GM12864 (cell line): ENCODE data around the gene SLC7A9.
"Not testable (repeated sequence)": the region's sequence is repeated elsewhere in the genome, so short reads cannot be mapped to it uniquely, and the experiment has no call there.

ENCODE experiments used
- DNase-seq: peaks from one replicate; pipeline ENCODE4 v3.0.0-alpha.2; 2011; ENCODE audit warnings: low read depth
- H3K4me3 ChIP-seq: 2 replicates; pipeline ENCODE4 v1.5.1; 2011; ENCODE audit warnings: mild to moderate bottlenecking, low read depth, low read length, control low read depth
- TF ChIP-seq, protein P1 (sequence below): IDR thresholded peaks from 2 replicates; pipeline ENCODE4 v1.5.1; 2011; ENCODE audit warnings: low read depth, mild to moderate bottlenecking, moderate library complexity, low read length, control low read depth, inconsistent platforms; ENCODE audit errors: missing control alignments

SLC7A9 gene

DNA sequence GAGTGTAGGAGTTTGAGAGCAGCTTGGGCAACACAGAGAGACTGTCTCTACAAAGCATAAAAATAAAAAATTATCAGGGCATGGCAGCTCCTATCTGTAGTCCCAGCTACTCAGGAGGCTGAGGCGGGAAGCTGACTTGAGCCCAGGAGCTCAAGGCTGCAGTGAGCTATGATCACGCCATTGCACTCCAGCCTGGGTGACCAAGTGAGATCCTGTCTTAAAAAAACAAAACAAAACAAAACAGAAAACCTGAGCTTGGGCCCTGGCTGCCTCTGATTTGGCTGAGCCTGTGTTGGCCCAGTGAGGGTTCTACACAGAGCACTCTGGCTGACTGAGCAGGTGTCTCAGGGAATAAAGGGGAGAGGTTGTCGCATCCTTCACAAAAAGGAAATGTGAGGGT lies 8.0 kb downstream of the SLC7A9 start:
- TF ChIP-seq, protein P1, sequence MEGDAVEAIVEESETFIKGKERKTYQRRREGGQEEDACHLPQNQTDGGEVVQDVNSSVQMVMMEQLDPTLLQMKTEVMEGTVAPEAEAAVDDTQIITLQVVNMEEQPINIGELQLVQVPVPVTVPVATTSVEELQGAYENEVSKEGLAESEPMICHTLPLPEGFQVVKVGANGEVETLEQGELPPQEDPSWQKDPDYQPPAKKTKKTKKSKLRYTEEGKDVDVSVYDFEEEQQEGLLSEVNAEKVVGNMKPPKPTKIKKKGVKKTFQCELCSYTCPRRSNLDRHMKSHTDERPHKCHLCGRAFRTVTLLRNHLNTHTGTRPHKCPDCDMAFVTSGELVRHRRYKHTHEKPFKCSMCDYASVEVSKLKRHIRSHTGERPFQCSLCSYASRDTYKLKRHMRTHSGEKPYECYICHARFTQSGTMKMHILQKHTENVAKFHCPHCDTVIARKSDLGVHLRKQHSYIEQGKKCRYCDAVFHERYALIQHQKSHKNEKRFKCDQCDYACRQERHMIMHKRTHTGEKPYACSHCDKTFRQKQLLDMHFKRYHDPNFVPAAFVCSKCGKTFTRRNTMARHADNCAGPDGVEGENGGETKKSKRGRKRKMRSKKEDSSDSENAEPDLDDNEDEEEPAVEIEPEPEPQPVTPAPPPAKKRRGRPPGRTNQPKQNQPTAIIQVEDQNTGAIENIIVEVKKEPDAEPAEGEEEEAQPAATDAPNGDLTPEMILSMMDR, result no peak
- DNase-seq, result no peak
- no peak overlapping the region for H3K4me3 ChIP-seq

DNA sequence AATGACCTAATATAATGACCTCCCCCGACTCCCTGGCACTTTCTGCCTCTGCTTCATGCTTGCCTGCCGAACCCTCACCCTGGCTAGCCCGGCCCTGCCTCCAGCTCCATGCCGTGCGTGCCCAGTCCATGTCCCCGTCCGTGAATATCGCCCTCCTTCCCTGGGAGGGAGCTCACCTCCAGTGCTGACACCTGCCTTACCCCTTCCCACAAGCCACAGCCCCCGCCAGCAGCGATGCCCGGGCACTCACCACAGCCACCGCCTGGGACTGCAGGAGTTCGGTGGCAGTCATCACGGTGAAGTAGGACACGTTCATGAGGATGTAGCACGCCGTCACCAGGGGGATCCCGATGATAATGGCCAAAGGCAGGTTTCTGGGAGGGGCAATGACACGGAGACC lies 10.0 kb downstream of the SLC7A9 start:
- TF ChIP-seq, protein P1, result no peak
- no peak overlapping the region for H3K4me3 ChIP-seq
- DNase-seq, result no peak

DNA sequence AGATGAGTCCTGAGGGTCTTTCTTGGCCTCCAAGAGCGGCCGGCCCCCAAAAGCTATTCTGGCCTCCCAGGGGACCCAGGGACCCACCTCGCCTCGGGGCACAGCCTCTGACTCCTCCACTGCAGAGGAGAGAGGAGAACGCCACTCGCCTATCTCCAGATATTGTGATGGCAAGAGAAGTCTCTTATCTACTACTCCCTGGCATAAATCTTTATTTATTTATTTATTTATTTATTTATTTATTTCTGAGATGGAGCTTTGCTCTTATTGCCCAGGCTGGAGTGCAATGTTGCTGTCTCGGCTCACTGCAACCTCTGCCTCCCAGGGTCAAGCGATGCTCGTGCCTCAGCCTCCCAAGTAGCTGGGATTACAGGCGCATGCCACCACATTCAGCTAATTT lies 11.0 kb downstream of the SLC7A9 start:
- DNase-seq, result no peak
- no peak overlapping the region for H3K4me3 ChIP-seq
- TF ChIP-seq, protein P1, result no peak

DNA sequence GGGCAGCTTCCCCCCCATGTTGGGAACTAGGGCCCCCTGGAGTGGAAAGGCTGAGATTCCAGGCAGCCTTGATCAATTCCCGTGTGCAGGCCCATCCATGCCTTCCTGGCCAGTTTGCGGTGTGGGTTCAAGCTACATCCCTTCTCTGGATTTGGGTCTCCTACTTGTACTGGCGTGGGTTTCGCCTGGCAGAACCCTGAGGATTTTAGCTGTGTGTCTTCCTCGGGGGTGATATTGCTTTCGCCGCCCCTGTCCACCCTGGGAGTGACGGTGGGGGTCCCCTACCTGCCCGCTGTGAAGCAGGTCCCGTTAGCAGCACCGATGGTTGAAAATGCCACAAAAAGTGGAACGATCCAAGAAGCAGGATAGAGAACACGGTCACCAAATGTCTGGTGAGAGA lies 11.4 kb downstream of the SLC7A9 start:
- H3K4me3 ChIP-seq, result no peak overlapping the region
- TF ChIP-seq, protein P1, result no peak
- no peak for DNase-seq

DNA sequence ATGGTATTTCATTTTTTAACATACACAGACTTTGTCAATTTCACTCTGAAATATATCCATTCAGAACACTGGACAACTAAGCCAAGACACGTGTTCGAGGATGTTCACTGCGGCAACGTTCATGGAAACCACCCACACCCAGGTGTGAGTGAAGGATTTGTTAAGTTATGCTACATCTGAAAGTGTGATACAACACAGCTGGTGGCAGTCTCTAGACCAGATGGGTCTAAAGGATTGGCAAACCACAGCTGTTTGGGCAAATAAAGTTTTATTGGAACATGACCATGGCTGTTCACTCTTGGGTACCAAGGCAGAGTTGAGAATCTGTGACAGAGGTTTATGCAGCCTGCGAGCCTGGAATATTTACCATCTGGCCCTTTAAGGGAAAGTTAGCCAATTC lies 12.0 kb downstream of the SLC7A9 start:
- TF ChIP-seq, protein P1, result no peak
- DNase-seq, result no peak
- no peak overlapping the region for H3K4me3 ChIP-seq

DNA sequence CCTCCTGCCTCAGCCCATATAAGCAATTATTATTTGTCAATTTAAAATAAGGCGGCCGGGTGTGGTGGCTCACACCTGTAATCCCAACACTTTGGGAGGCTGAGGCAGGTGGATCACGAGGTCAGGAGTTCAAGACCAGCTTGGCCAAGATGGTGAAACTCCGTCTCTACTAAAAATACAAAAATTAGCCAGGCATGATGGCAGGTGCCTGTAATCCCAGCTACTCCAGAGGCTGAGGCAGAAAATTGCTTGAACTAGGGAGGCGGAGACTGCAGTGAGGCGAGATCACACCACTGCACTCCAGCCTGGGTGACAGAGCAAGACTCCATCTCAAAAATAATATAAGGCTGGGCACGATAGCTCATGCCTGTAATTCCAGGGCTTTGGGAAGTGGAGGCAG lies 12.7 kb downstream of the SLC7A9 start:
- not testable (repeated sequence) for H3K4me3 ChIP-seq, DNase-seq

DNA sequence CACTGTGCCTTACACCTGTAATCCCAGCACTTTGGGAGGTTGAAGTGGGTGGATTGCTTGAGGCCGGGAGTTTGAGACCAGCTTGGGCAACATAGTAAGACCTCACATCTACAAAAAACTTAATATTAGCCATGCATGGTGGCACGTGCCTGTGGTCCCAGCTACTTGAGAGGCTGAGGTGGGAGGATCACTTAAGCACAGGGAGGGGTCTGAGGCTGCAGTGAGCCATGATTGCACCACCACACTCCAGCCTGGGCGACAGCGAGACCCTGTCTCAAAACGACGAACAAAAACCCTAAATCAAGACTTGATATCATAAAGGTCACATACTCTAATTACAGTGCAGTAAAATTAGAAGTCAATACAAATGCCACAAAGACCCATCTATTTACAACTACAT lies 17.4 kb downstream of the SLC7A9 start:
- DNase-seq, result no peak
- no peak overlapping the region for H3K4me3 ChIP-seq
- TF ChIP-seq, protein P1, result no peak

DNA sequence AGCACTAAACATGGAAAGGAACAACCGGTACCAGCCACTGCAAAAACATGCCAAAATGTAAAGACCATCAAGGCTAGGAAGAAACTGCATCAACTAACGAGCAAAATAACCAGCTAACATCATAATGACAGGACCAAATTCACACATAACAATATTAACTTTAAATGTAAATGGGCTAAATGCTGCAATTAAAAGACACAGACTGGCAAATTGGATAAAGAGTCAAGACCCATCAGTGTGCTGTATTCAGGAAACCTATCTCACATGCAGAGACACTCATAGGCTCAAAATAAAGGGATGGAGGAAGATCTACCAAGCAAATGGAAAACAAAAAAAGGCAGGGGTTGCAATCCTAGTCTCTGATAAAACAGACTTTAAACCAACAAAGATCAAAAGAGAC lies 21.5 kb downstream of the SLC7A9 start:
- DNase-seq, H3K4me3 ChIP-seq: not testable (repeated sequence)
